Smooth muscle cell (in vitro differentiated cells): Measurements from ENCODE around the gene AKR1C8. TPM values are rescaled to one million over a fixed set of nuclear protein-coding genes. Genes with fewer than 3 reads are reported as not detected.
"Not testable (repeated sequence)": the region's sequence is repeated elsewhere in the genome, so short reads cannot be mapped to it uniquely, and the experiment has no call there.

Experiments used
- DNase-seq: peaks from one replicate; lab custom pipeline; 2025; ENCODE audit not compliant: unreplicated experiment; lab: John Stamatoyannopoulos, UW
- H2AFZ ChIP-seq: fragments of 200-600 bp; sonication (generic); 2 replicates; pipeline ENCODE4 v1.6.0; 2016; ENCODE audit warnings: antibody characterized with exemption, low read depth, mild to moderate bottlenecking
- H3F3A ChIP-seq: fragments of 200-600 bp; sonication (generic); 2 replicates; pipeline ENCODE4 v1.6.0; 2017; ENCODE audit warnings: antibody characterized with exemption, low read depth
- H3K27ac ChIP-seq: fragments of 200-600 bp; sonication (generic); 2 replicates; pipeline ENCODE4 v1.5.1; 2016; ENCODE audit warnings: low read depth, mild to moderate bottlenecking
- H3K27me3 ChIP-seq: fragments of 200-600 bp; sonication (generic); 2 replicates; pipeline ENCODE4 v1.6.1; 2016; ENCODE audit warnings: low read depth, mild to moderate bottlenecking
- H3K36me3 ChIP-seq: fragments of 200-600 bp; sonication (generic); 2 replicates; pipeline ENCODE4 v1.5.1; 2016; ENCODE audit warnings: low read depth
- H3K4me1 ChIP-seq: fragments of 200-600 bp; sonication (generic); 2 replicates; pipeline ENCODE4 v1.5.1; 2016; ENCODE audit warnings: low read depth
- H3K4me2 ChIP-seq: fragments of 200-600 bp; sonication (generic); 2 replicates; pipeline ENCODE4 v1.6.0; 2016; ENCODE audit warnings: mild to moderate bottlenecking
- H3K4me3 ChIP-seq: fragments of 200-600 bp; sonication (generic); 2 replicates; pipeline ENCODE4 v1.5.1; 2016; ENCODE audit warnings: mild to moderate bottlenecking
- H3K79me2 ChIP-seq: fragments of 200-600 bp; sonication (generic); 2 replicates; pipeline ENCODE4 v1.6.0; 2016; ENCODE audit warnings: low read depth, mild to moderate bottlenecking
- H3K9ac ChIP-seq: fragments of 200-600 bp; sonication (generic); 2 replicates; pipeline ENCODE4 v1.6.0; 2016; ENCODE audit warnings: low read depth
- H3K9me3 ChIP-seq: fragments of 200-600 bp; sonication (generic); replicated peaks from 2 replicates; pipeline ENCODE4 v1.5.1; 2016; ENCODE audit warnings: low read depth
- H4K20me1 ChIP-seq: fragments of 200-600 bp; sonication (generic); 2 replicates; pipeline ENCODE4 v1.6.0; 2016; ENCODE audit warnings: low read depth
- WGBS: methylation state at CpG from one replicate; pipeline ENCODE4 v1.1.7; 2016; ENCODE audit warnings: low lambda C conversion rate; 5-methylcytosine and 5-hydroxymethylcytosine counted together
- polyA plus RNA-seq: library from polyadenylated mRNA; unstranded; fragments of >200 nt; fragmentation: Nextera tagmentation; extraction: Ambion mirVana; gene quantifications from 2 replicates; pipeline ENCODE4 v1.2.1, GENCODE V29; 2016
- total RNA-seq: library from RNA; depleted of rRNA; stranded (reverse); fragments of >200 nt; gene quantifications from 2 replicates; pipeline ENCODE4 v1.2.3, GENCODE V29; 2014
- TF ChIP-seq, protein P1 (sequence below): fragments of 200-600 bp; sonication (generic); IDR thresholded peaks from 2 replicates; pipeline ENCODE4 v1.5.1; 2017; ENCODE audit warnings: borderline replicate concordance, mild to moderate bottlenecking, antibody characterized with exemption; ENCODE audit not compliant: insufficient read depth, poor library complexity, severe bottlenecking

Gene AKR1C8
- total and polyA plus RNA-seq, 2 experiments from 2014 or later = not detected

DNA sequence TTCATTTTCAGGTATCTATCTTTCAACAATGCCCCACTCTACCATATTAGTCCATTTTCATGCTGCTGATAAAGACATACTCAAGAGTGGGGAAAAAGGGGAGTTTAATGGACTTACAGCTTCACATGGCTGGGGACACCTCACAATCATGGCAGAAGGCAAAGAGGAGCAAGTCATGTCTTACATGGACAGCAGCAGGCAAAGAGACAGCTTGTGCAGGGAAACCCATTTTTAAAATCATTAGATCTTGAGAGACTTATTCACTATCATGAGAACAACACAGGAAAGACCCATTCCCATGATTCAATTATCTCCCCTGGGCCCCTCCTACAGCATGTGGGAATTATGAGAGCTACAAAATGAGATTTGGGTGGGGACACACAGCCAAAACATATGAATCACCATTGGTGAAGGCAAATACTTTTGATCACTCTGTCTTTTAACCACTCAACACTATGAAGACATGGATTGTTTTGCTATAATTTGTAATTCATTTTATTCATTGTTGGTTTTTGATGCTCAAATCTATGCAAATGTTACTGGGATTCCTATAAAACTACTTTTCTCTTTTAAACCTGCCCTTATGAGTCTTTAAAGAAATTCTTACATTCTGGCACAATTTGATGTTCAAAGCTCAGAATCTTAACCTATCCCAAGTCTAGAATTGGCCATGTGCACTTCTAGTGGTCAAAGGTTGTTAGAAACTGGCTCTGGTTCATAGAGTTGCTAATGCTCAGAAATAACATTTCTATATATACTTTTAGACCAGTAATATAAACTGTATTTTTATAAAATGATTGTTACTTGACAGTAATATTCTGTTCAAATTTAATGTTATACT is 27.0 kb upstream of the AKR1C8 start:
- no peaks in the 10 kb centered on the region for H4K20me1 ChIP-seq
- H3K79me2 ChIP-seq = no peaks in the 10 kb centered on the region
- H2AFZ ChIP-seq = no peak overlapping the region
- H3K27me3 ChIP-seq = no peaks in the 10 kb centered on the region
- no peaks in the 10 kb centered on the region for H3K4me1 ChIP-seq
- no peaks in the 10 kb centered on the region for H3K36me3 ChIP-seq
- H3K9ac ChIP-seq = no peak overlapping the region
- no peaks in the 10 kb centered on the region for H3K9me3 ChIP-seq
- no peak overlapping the region for H3K4me2 ChIP-seq
- TF ChIP-seq, protein P1, sequence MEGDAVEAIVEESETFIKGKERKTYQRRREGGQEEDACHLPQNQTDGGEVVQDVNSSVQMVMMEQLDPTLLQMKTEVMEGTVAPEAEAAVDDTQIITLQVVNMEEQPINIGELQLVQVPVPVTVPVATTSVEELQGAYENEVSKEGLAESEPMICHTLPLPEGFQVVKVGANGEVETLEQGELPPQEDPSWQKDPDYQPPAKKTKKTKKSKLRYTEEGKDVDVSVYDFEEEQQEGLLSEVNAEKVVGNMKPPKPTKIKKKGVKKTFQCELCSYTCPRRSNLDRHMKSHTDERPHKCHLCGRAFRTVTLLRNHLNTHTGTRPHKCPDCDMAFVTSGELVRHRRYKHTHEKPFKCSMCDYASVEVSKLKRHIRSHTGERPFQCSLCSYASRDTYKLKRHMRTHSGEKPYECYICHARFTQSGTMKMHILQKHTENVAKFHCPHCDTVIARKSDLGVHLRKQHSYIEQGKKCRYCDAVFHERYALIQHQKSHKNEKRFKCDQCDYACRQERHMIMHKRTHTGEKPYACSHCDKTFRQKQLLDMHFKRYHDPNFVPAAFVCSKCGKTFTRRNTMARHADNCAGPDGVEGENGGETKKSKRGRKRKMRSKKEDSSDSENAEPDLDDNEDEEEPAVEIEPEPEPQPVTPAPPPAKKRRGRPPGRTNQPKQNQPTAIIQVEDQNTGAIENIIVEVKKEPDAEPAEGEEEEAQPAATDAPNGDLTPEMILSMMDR = no peak
- H3K27ac ChIP-seq = no peak overlapping the region
- no peak overlapping the region for H3K4me3 ChIP-seq
- DNase-seq = no peak
- H3F3A ChIP-seq = no peaks in the 10 kb centered on the region

DNA sequence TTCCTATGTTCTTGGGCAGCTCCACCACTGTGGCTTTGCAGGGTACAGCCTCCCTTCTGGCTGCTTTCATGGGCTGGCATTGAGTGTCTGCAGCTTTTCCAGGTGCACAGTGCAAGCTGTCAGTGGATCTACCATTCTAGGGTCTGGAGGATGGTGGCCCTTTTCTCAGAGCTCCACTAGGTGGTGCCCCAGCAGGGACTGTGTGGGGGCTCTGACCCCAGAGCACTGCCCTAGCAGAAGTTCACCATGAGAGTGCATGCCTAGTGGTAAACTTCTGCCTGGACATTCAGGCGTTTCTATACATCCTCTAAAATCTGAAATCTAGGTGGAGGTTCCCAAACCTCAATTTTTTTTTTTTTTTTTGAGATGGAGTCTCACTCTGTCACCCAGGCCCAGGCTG is 25.3 kb upstream of the AKR1C8 start:
- H3K79me2 ChIP-seq, H3K4me3 ChIP-seq, H3K9me3 ChIP-seq, H4K20me1 ChIP-seq, H3K36me3 ChIP-seq, H3K27ac ChIP-seq, H3K27me3 ChIP-seq, H3K4me2 ChIP-seq, H3K4me1 ChIP-seq, DNase-seq, H3K9ac ChIP-seq, H3F3A ChIP-seq, H2AFZ ChIP-seq: not testable (repeated sequence)
- WGBS = 93% methylated on average over 1 of the region's 1 CpG

DNA sequence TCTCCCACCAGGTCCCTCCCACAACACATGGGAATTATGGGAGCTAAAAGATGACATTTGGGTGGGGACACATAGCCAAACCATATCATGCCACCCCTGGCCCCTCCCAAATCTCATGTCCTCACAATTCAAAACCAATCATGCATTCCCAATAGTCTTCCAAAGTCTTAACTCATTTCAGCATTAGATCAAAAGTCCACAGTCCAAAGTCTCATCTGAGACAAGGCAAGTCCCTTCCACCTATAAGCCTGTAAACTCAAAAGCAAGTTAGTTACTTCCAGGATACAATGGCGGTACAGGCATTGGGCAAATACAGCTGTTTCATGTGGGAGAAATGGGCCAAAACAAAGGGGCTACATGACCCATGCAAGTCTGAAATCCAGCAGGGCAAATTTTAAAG is 24.8 kb upstream of the AKR1C8 start:
- not testable (repeated sequence) for H3K27me3 ChIP-seq, H3K4me3 ChIP-seq, H3K27ac ChIP-seq, H3F3A ChIP-seq, H3K4me1 ChIP-seq, H3K9me3 ChIP-seq, H4K20me1 ChIP-seq, H3K9ac ChIP-seq, H3K4me2 ChIP-seq, H2AFZ ChIP-seq, H3K36me3 ChIP-seq, DNase-seq, H3K79me2 ChIP-seq
- 94% methylated on average over 1 of the region's 1 CpG for WGBS

DNA sequence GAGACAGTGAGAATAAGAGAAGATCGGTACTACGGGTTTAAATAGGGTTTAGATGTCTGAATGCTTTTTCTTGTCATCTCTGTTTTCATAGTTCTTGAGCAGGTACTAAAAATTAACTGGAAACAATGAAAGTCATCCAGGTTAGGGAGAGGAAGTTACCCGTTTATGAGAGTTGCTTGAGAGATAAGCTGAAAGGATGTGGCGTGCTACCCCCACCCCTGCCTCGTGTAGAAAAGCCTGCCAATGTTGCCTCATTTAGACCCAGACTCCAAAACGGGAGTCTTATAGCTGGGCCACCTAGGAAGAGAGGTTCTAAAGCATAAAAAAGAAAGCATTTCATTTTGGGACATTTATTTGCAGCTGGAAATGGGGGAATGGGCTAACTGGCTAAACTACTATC is 21.8 kb upstream of the AKR1C8 start:
- Histone ChIP-seq H3K9me3 (no peaks in the 10 kb centered on the region), H3K9ac (no peak overlapping the region), H2AFZ (no peak overlapping the region), H3K36me3 (no peaks in the 10 kb centered on the region), H3F3A (no peaks in the 10 kb centered on the region), H3K4me3 (no peak overlapping the region), H4K20me1 (no peaks in the 10 kb centered on the region), H3K4me2 (no peak overlapping the region), H3K27ac (no peak overlapping the region), H3K27me3 (no peaks in the 10 kb centered on the region), H3K79me2 (no peaks in the 10 kb centered on the region), H3K4me1 (no peaks in the 10 kb centered on the region)
- 85% methylated on average over 6 of the region's 6 CpGs for WGBS
- TF ChIP-seq, protein P1 = no peak
- DNase-seq = no peak

DNA sequence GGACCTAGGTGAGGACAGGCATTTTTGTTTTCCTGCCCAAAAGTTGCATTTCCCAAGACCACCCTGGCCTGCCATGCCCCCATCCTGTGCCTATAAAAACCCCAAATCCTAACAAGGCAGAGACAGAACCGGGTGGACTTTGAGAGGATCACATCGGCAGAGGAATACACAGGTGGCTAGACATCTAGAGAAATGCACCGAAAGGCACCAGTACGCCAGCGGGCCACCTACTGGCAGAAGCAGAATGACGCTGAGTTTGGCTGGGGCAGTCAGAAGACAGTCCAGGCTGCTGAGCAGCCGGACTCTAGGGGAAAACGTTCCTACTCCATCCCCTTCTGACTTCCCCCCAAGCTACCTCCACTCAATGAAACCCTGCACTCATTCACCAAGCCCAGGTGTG is 14.4 kb upstream of the AKR1C8 start:
- Histone ChIP-seq H2AFZ (no peak overlapping the region), H3K27ac (no peak overlapping the region), H3K9me3 (no peaks in the 10 kb centered on the region), H3K4me1 (no peaks in the 10 kb centered on the region), H3K4me2 (no peak overlapping the region), H3K36me3 (no peaks in the 10 kb centered on the region), H3F3A (no peaks in the 10 kb centered on the region), H3K79me2 (no peaks in the 10 kb centered on the region), H4K20me1 (no peaks in the 10 kb centered on the region), H3K4me3 (no peak overlapping the region), H3K27me3 (no peaks in the 10 kb centered on the region), H3K9ac (no peak overlapping the region)
- DNase-seq = no peak
- TF ChIP-seq, protein P1 = no peak
- 79% methylated on average over 8 of the region's 8 CpGs for WGBS
